Measurements from ENCODE around the gene IQCC. TPM values are rescaled to one million over a fixed set of nuclear protein-coding genes. Genes with fewer than 3 reads are reported as not detected.
A peak's percentile ranks its signal among the peaks of the same experiment; 100 is the strongest.

IQCC gene
- total and polyA plus RNA-seq, 7 donors, result 0.60 to 3.9 (median 1.8) TPM

GRCh38 chr1:32239337-32239736 is 33.9 kb downstream of the IQCC start:
- intact Hi-C loops (cut with DNase I), result no loop called here
- TF ChIP-seq CTCF (IDR thresholded peaks at IDR 0.05) (no peak), POLR2A (IDR thresholded peaks at IDR 0.05) (no peak), EP300 (IDR thresholded peaks at IDR 0.05) (no peak)
- WGBS, 2 donors, result 25 to 60% methylated on average over 4 of the region's 4 CpGs
- peaks cover 0 to 5% (median 0%) of the 10 kb centered on the region in 4 donors for H3K36me3 ChIP-seq
- H3K9me3 ChIP-seq, result no peaks in the 10 kb centered on the region
- DNase-seq, result no peak
- H3K27me3 ChIP-seq, result no peaks in the 10 kb centered on the region
- peaks cover 0 to 32% (median 18%) of the 10 kb centered on the region in 4 donors for H3K4me1 ChIP-seq
- H3K27ac ChIP-seq, result peak overlapping the region; percentile 75 to 91 (median 80)
- H3K4me3 ChIP-seq, result no peak overlapping the region

- WGBS, 2 donors, result 49 to 77% methylated on average over 20 of the region's 20 CpGs
- peak overlapping the region; percentile 57 to 64 (median 63) for H3K4me3 ChIP-seq
- H3K27ac ChIP-seq, result peak overlapping the region; percentile 75 to 91 (median 80)
- H3K36me3 ChIP-seq, result peaks cover 0 to under 1% (median 0%) of the 10 kb centered on the region in 4 donors
- intact Hi-C loops (cut with DNase I), result loop anchor here (1.0 kb wide), 1 partner anchor 17 kb away; the partner anchor contains the start of genes EIF3I and TMEM234
- TF ChIP-seq POLR2AphosphoS5 (IDR thresholded peaks at IDR 0.05), result no peak
- TF ChIP-seq EP300 (IDR thresholded peaks at IDR 0.05), result no peak
- TF ChIP-seq POLR2A (IDR thresholded peaks at IDR 0.05), result no peak
- no peak for TF ChIP-seq CTCF (IDR thresholded peaks at IDR 0.05)
- peak; percentile 65 for DNase-seq
- peaks cover 0 to 32% (median 18%) of the 10 kb centered on the region in 4 donors for H3K4me1 ChIP-seq
- no peaks in the 10 kb centered on the region for H3K9me3 ChIP-seq
- no peaks in the 10 kb centered on the region for H3K27me3 ChIP-seq
Observed at GRCh38 chr1:32239790-32240139, 34.3 kb downstream of the IQCC start.

- intact Hi-C loops (cut with DNase I), result loop anchor here (1.0 kb wide), 1 partner anchor 18 kb away; the partner anchor contains the start of genes EIF3I and TMEM234
Observed at GRCh38 chr1:32240140-32240951, 34.9 kb downstream of the IQCC start.

GRCh38 chr1:32241001-32241763 is 35.7 kb downstream of the IQCC start:
- Histone ChIP-seq H3K4me3 (peak overlapping the region; percentile 57 to 64 (median 63)), H3K36me3 (no peaks in the 10 kb centered on the region), H3K9me3 (no peaks in the 10 kb centered on the region), H3K27ac (peak overlapping the region; percentile 75 to 91 (median 80)), H3K4me1 (peaks cover 0 to 32% (median 18%) of the 10 kb centered on the region in 4 donors), H3K27me3 (no peaks in the 10 kb centered on the region)
- intact Hi-C loops (cut with DNase I), result loop anchor here (1.0 kb wide), 1 partner anchor 51 kb away; the partner anchor contains the start of gene HDAC1
- DNase-seq, result peak; percentile 84
- peak in 1 of 4 donors; percentile 17 for TF ChIP-seq POLR2AphosphoS5 (IDR thresholded peaks at IDR 0.05)
- TF ChIP-seq POLR2A (IDR thresholded peaks at IDR 0.05), result no peak
- WGBS, 2 donors, result 1 to 2% methylated on average over 55 of the region's 55 CpGs

More at GRCh38 chr1:32240140-32240951, 34.9 kb downstream of the IQCC start:
- H3K4me3 ChIP-seq, result peak overlapping the region; percentile 57 to 64 (median 63)
- TF ChIP-seq POLR2A (IDR thresholded peaks at IDR 0.05), result peak in 1 of 2 donors; percentile 15
- no peak for TF ChIP-seq EP300 (IDR thresholded peaks at IDR 0.05)
- peak in 2 of 4 experiments; percentile 9 to 24 for TF ChIP-seq CTCF (IDR thresholded peaks at IDR 0.05)
- TF ChIP-seq POLR2AphosphoS5 (IDR thresholded peaks at IDR 0.05), result peak; percentile 49 to 76 (median 62)
- peaks cover 0 to 32% (median 18%) of the 10 kb centered on the region in 4 donors for H3K4me1 ChIP-seq
- no peaks in the 10 kb centered on the region for H3K36me3 ChIP-seq
- peak overlapping the region; percentile 75 to 91 (median 80) for H3K27ac ChIP-seq
- peak; percentile 91 for DNase-seq
- no peaks in the 10 kb centered on the region for H3K27me3 ChIP-seq
- WGBS, 2 donors, result 3 to 5% methylated on average over 62 of the region's 62 CpGs
- no peaks in the 10 kb centered on the region for H3K9me3 ChIP-seq
